WTC11 (cell line): ENCODE results near the gene DNAJC12. TPM values are rescaled to one million over a fixed set of nuclear protein-coding genes. Genes with fewer than 3 reads are reported as not detected.
A peak's percentile ranks its signal among the peaks of the same experiment; 100 is the strongest.

Experiments used
- ARID4B ChIP-seq: sonication (generic); formaldehyde crosslinking; IDR thresholded peaks from 2 replicates; pipeline ENCODE4 v1.8.0; 2023; ENCODE audit warnings: missing genetic modification reagents, mild to moderate bottlenecking, borderline replicate concordance
- ATF1 ChIP-seq: sonication (generic); formaldehyde crosslinking; IDR thresholded peaks from 2 replicates; pipeline ENCODE4 v1.8.1; 2023; ENCODE audit warnings: mild to moderate bottlenecking, moderate library complexity, missing genetic modification reagents
- ESRRA ChIP-seq: sonication (generic); formaldehyde crosslinking; IDR thresholded peaks from 2 replicates; pipeline ENCODE4 v1.8.1; 2022; ENCODE audit warnings: mild to moderate bottlenecking, missing genetic modification reagents, borderline replicate concordance
- ETV6 ChIP-seq: sonication (generic); formaldehyde crosslinking; IDR thresholded peaks from 2 replicates; pipeline ENCODE4 v1.8.1; 2022; ENCODE audit warnings: mild to moderate bottlenecking, missing genetic modification reagents
- FOXP1 ChIP-seq: sonication (generic); formaldehyde crosslinking; IDR thresholded peaks from 2 replicates; pipeline ENCODE4 v1.8.0; 2022; ENCODE audit warnings: missing genetic modification reagents, mild to moderate bottlenecking, moderate library complexity, borderline replicate concordance
- GABPB1 ChIP-seq: sonication (generic); formaldehyde crosslinking; IDR thresholded peaks from 2 replicates; pipeline ENCODE4 v1.8.1; 2023; ENCODE audit warnings: mild to moderate bottlenecking, missing genetic modification reagents
- GRHL2 ChIP-seq: fragments of 250-450 bp; sonication (Bioruptor Pico); IDR thresholded peaks from 2 replicates; pipeline ENCODE4 v1.8.0; 2022; ENCODE audit warnings: mild to moderate bottlenecking, moderate library complexity; ENCODE audit not compliant: insufficient replicate concordance, severe bottlenecking
- HMGA2 ChIP-seq: fragments of 250-450 bp; sonication (Bioruptor Pico); IDR thresholded peaks from 2 replicates; pipeline ENCODE4 v1.4.0; 2021; ENCODE audit warnings: mild to moderate bottlenecking, moderate library complexity
- HMGXB4 ChIP-seq: sonication (generic); formaldehyde crosslinking; IDR thresholded peaks from 2 replicates; pipeline ENCODE4 v1.8.1; 2023; ENCODE audit warnings: mild to moderate bottlenecking, moderate library complexity, missing genetic modification reagents
- IRF1 ChIP-seq: sonication (generic); formaldehyde crosslinking; IDR thresholded peaks from 2 replicates; pipeline ENCODE4 v1.8.0; 2023; ENCODE audit warnings: missing genetic modification reagents
- MXD4 ChIP-seq: fragments of 250-450 bp; sonication (Bioruptor Pico); IDR thresholded peaks from 2 replicates; pipeline ENCODE4 v1.8.0; 2021; ENCODE audit warnings: mild to moderate bottlenecking, moderate library complexity, borderline replicate concordance
- PREB ChIP-seq: sonication (generic); formaldehyde crosslinking; IDR thresholded peaks from 2 replicates; pipeline ENCODE4 v1.8.1; 2022; ENCODE audit warnings: mild to moderate bottlenecking, missing genetic modification reagents, moderate library complexity, borderline replicate concordance
- PRRX2 ChIP-seq: fragments of 250-450 bp; sonication (Bioruptor Pico); IDR thresholded peaks from 2 replicates; pipeline ENCODE4 v1.8.0; 2021; ENCODE audit warnings: mild to moderate bottlenecking
- RORB ChIP-seq: fragments of 250-450 bp; sonication (Bioruptor Pico); IDR thresholded peaks from 2 replicates; pipeline ENCODE4 v1.9.0; 2021; ENCODE audit warnings: mild to moderate bottlenecking
- TEAD1 ChIP-seq: sonication (generic); formaldehyde crosslinking; IDR thresholded peaks from 2 replicates; pipeline ENCODE4 v1.8.0; 2022; ENCODE audit warnings: mild to moderate bottlenecking, missing genetic modification reagents
- USF1 ChIP-seq: sonication (generic); formaldehyde crosslinking; IDR thresholded peaks from 2 replicates; pipeline ENCODE4 v1.8.0; 2022; ENCODE audit warnings: mild to moderate bottlenecking, missing genetic modification reagents
- ZBTB21 ChIP-seq: sonication (generic); formaldehyde crosslinking; IDR thresholded peaks from 2 replicates; pipeline ENCODE4 v1.8.1; 2023; ENCODE audit warnings: mild to moderate bottlenecking, missing genetic modification reagents, borderline replicate concordance
- ZNF232 ChIP-seq: sonication (generic); formaldehyde crosslinking; IDR thresholded peaks from 2 replicates; pipeline ENCODE4 v1.8.0; 2022; ENCODE audit warnings: mild to moderate bottlenecking, missing genetic modification reagents
- ZNF263 ChIP-seq: sonication (generic); formaldehyde crosslinking; IDR thresholded peaks from 2 replicates; pipeline ENCODE4 v1.8.1; 2022; ENCODE audit warnings: low read depth, mild to moderate bottlenecking, moderate library complexity, missing genetic modification reagents
- ZNF416 ChIP-seq: fragments of 250-450 bp; sonication (Bioruptor Pico); IDR thresholded peaks from 2 replicates; pipeline ENCODE4 v1.9.0; 2021; ENCODE audit warnings: mild to moderate bottlenecking, inconsistent platforms
- total RNA-seq: library from RNA; stranded (reverse); gene quantifications from 3 replicates; pipeline ENCODE4 v1.2.3, GENCODE V29; 2021

Gene DNAJC12
- total RNA-seq, 1 experiment from 2014 or later: 0.94 TPM

- no peak for TF ChIP-seq IRF1 (CRISPR knock-in tag)
- no peak for TF ChIP-seq RORB (CRISPR knock-in tag)
- peak; percentile 67; the same call in 1 of the 2 replicates for TF ChIP-seq HMGXB4 (CRISPR knock-in tag)
- TF ChIP-seq MXD4 (CRISPR knock-in tag): no peak
- peak; percentile 51; the same call in 1 of the 2 replicates for TF ChIP-seq FOXP1
- TF ChIP-seq ESRRA (CRISPR knock-in tag): peak; percentile 16; the same call in 1 of the 2 replicates
- TF ChIP-seq GABPB1: peak; percentile 90
- TF ChIP-seq ETV6: peak; percentile 69
- no peak for TF ChIP-seq GRHL2
- no peak for TF ChIP-seq PRRX2 (CRISPR knock-in tag)
- TF ChIP-seq ARID4B: peak; percentile 61; the same call in 1 of the 2 replicates
- TF ChIP-seq ZNF416: no peak
- TF ChIP-seq TEAD1 (CRISPR knock-in tag): peak; percentile 78; the same call in 1 of the 2 replicates
- 0 out of 2 replicates have a peak, but pooled peaks have one; percentile 29 for TF ChIP-seq ATF1
- TF ChIP-seq PREB: no peak
- TF ChIP-seq HMGA2: no peak
- peak; percentile 89 for TF ChIP-seq ZBTB21 (CRISPR knock-in tag)
- no peak for TF ChIP-seq ZNF263 (CRISPR knock-in tag)
- 0 out of 2 replicates have a peak, but pooled peaks have one; percentile 52 for TF ChIP-seq ZNF232
- peak; percentile 99 for TF ChIP-seq USF1 (CRISPR knock-in tag)
These were observed 46.4 kb upstream of the DNAJC12 start, which contains the start of gene SIRT1 (continued) for GRCh38 chr10:67884313-67884841.
